GM12878 (cell line): Measurements from ENCODE around the gene UPF1. TPM values are rescaled to one million over a fixed set of nuclear protein-coding genes. Genes with fewer than 3 reads are reported as not detected.

ENCODE experiments used
- ATAC-seq: fragments of 200-7000 bp; cut with Tn5 transposase; 3 replicates; pipeline ENCODE4 v1.9.1; 2020; ENCODE audit warnings: mild to moderate bottlenecking, moderate library complexity
- BruUV-seq: library from RNA; stranded (reverse); fragments of 400-500 nt; replicated peaks from 2 replicates; lab custom pipeline; 2021; lab: Mats Ljungman, UMichigan
- CTCF ChIA-PET: fragments of 300-600 bp; sonication (Branson Sonifier 250); formaldehyde crosslinking; extraction: SDS; loops from one replicate; lab custom pipeline; 2021; ENCODE audit warnings: inconsistent platforms; lab: Yijun Ruan, JAX
- POLR2A ChIA-PET: fragments of 350-600 bp; formaldehyde crosslinking; extraction: SDS; loops from one replicate; lab custom pipeline; 2021; ENCODE audit warnings: inconsistent platforms; lab: Charles Lee
- RAD21 ChIA-PET: fragments of 300-600 bp; sonication (Branson Sonifier 250); formaldehyde crosslinking; loops from one replicate; lab custom pipeline; 2023; ENCODE audit warnings: antibody characterized with exemption; ENCODE audit not compliant: unreplicated experiment; lab: Charles Lee
- SMC1A ChIA-PET: fragments of 300-600 bp; sonication (Branson Sonifier 250); formaldehyde crosslinking; loops from one replicate; lab custom pipeline; 2023; ENCODE audit not compliant: unreplicated experiment, uncharacterized antibody; lab: Charles Lee
- DNase-seq: peaks from one replicate; pipeline ENCODE4 v3.0.0-alpha.2; 2011; ENCODE audit warnings: low read depth, low spot score
- FAIRE-seq: peaks from 3 replicates; lab custom pipeline; 2011; peaks lifted over from hg19 to GRCh38; lab: Jason Lieb, UNC
- H2AFZ ChIP-seq: 2 replicates; pipeline ENCODE4 v1.6.0; 2011; ENCODE audit warnings: low read depth, low read length, control low read depth; ENCODE audit not compliant: control insufficient read depth
- H3K27ac ChIP-seq: 2 replicates; pipeline ENCODE4 v1.5.1; 2011; ENCODE audit warnings: control low read depth; ENCODE audit not compliant: control insufficient read depth, insufficient read depth
- H3K27me3 ChIP-seq, 2 experiments: replicated peaks in 1 of 2; 2 replicates each; pipeline versions ENCODE4 v1.6.0 to v1.6.1; 2011; ENCODE audit warnings: low read length in 1 of 2; ENCODE audit not compliant: control insufficient read depth in 2 of 2, insufficient read depth in 2 of 2
- H3K36me3 ChIP-seq, 2 experiments: 2 replicates each; pipeline ENCODE4 v1.5.1; 2011; ENCODE audit warnings: low read length in 1 of 2; ENCODE audit not compliant: control insufficient read depth in 2 of 2, insufficient read depth in 2 of 2
- H3K4me1 ChIP-seq: 2 replicates; pipeline ENCODE4 v1.6.1; 2011; ENCODE audit warnings: mild to moderate bottlenecking, low read length, moderate library complexity, mixed read lengths; ENCODE audit not compliant: control insufficient read depth, insufficient read depth
- H3K4me2 ChIP-seq: 2 replicates; pipeline ENCODE4 v1.6.0; 2011; ENCODE audit warnings: control low read depth; ENCODE audit not compliant: control insufficient read depth, insufficient read depth
- H3K4me3 ChIP-seq: fragments of 200-600 bp; sonication (generic); 2 replicates; pipeline ENCODE4 v1.5.1; 2016
- H3K79me2 ChIP-seq: 2 replicates; pipeline ENCODE4 v1.6.0; 2011; ENCODE audit warnings: low read length; ENCODE audit not compliant: control insufficient read depth, insufficient read depth
- H3K9ac ChIP-seq: 2 replicates; pipeline ENCODE4 v1.8.0; 2011; ENCODE audit warnings: low read length, control low read depth, mixed read lengths; ENCODE audit not compliant: control insufficient read depth, insufficient read depth
- H3K9me3 ChIP-seq: replicated peaks from 3 replicates; pipeline ENCODE4 v1.5.1; 2011; ENCODE audit warnings: mild to moderate bottlenecking, low read length; ENCODE audit not compliant: control insufficient read depth, insufficient read depth
- H4K20me1 ChIP-seq: 2 replicates; pipeline ENCODE4 v1.6.0; 2011; ENCODE audit not compliant: control insufficient read depth, insufficient read depth
- CBX3 ChIP-seq: fragments of 200-600 bp; sonication (generic); IDR thresholded peaks from 2 replicates; pipeline ENCODE4 v1.6.1; 2016; ENCODE audit warnings: low read depth, borderline replicate concordance
- CREM ChIP-seq: IDR thresholded peaks from 2 replicates; pipeline ENCODE4 v1.6.1; 2014; ENCODE audit warnings: antibody characterized with exemption, low read depth
- IRF4 ChIP-seq: IDR thresholded peaks from 2 replicates; pipeline ENCODE4 v1.6.1; 2011; ENCODE audit warnings: low read depth, low read length
- MXI1 ChIP-seq: fragments of 150-350 bp; IDR thresholded peaks from 2 replicates; pipeline ENCODE4 v1.6.1; 2011; ENCODE audit warnings: low read depth, mild to moderate bottlenecking, inconsistent platforms, low read length, improper control_type of control experiment
- POLR2AphosphoS2 ChIP-seq: IDR thresholded peaks from 2 replicates; pipeline ENCODE4 v1.6.1; 2011; ENCODE audit warnings: low read depth, mild to moderate bottlenecking, low read length, improper control_type of control experiment, moderate library complexity
- RUNX3 ChIP-seq: IDR thresholded peaks from 2 replicates; pipeline ENCODE4 v1.6.1; 2012; ENCODE audit warnings: low read length, inconsistent platforms
- SIN3A ChIP-seq: IDR thresholded peaks from 2 replicates; pipeline ENCODE4 v1.6.1; 2012; ENCODE audit warnings: low read depth, low read length, improper control_type of control experiment
- STAT1 ChIP-seq: fragments of 450-650 bp; conservative IDR thresholded peaks from 2 replicates; pipeline ENCODE4 v1.6.1; 2014; ENCODE audit warnings: antibody characterized with exemption, mild to moderate bottlenecking
- ZZZ3 ChIP-seq: IDR thresholded peaks from 2 replicates; pipeline ENCODE4 v1.6.1; 2011; ENCODE audit warnings: low read depth; ENCODE audit not compliant: control insufficient read depth, insufficient read length
- WGBS: methylation state at CpG from one replicate; pipeline ENCODE4 v1.1.6; 2016; ENCODE audit warnings: low lambda C conversion rate; ENCODE audit not compliant: insufficient replicate concordance, insufficient coverage; ENCODE audit errors: missing lambda C conversion rate; 5-methylcytosine and 5-hydroxymethylcytosine counted together
- in situ Hi-C: fragments of 300-500 bp; cut with MboI; formaldehyde crosslinking; loops from 9 replicates; pipeline ENCODE4 v1.14.3; 2018; ENCODE audit warnings: mixed read lengths
- intact Hi-C: fragments of 100-400 bp; cut with micrococcal nuclease; formaldehyde crosslinking; loops from one replicate; pipeline ENCODE4 v1.14.2; 2022; ENCODE audit not compliant: unreplicated experiment
- polyA plus RNA-seq, 11 experiments: library from polyadenylated mRNA; depleted of rRNA in 4 of 11; unstranded in 6 of 11; stranded (reverse) in 5 of 11; fragments of >200 nt; fragmentation: Nextera tagmentation in 4 of 11; fragmentation: Illumina TruSeq in 1 of 11; extraction: Ambion mirVana in 4 of 11; extraction: Trizol in 1 of 11; gene quantifications; 1 replicate in 1 of 11; 2 replicates in 10 of 11; pipeline versions ENCODE4 v1.2.1 to v1.2.3, GENCODE V29; 2011 to 2016; ENCODE audit warnings: inconsistent platforms in 2 of 11, missing spikeins in 2 of 11, low read depth in 1 of 11
- total RNA-seq, 4 experiments: library from RNA; depleted of rRNA in 3 of 4; stranded (reverse); fragments of >200 nt in 3 of 4; fragmentation: Illumina TruSeq in 1 of 4; extraction: Trizol in 1 of 4; gene quantifications; 2 replicates each; pipeline versions ENCODE4 v1.2.1 to v1.2.3, GENCODE V29; 2013 to 2021
- TF ChIP-seq, protein P1 (sequence below): fragments of 450-650 bp; IDR thresholded peaks from 2 replicates; pipeline ENCODE4 v1.6.1; 2016; ENCODE audit warnings: mild to moderate bottlenecking

UPF1 gene
- total and polyA plus RNA-seq, 10 of the 15 experiments (the other 5 are each of a cell fraction or from before 2014, with no cell fraction given): 0.58 to 80.9 (median 18.7) TPM

- DNase-seq (no peak), ATAC-seq (no peak), FAIRE-seq (no peak)
- H3K9ac ChIP-seq: peak overlapping the region; percentile 51
- no peak overlapping the region for H2AFZ ChIP-seq
- peaks cover 12% of the 10 kb centered on the region for H3K4me1 ChIP-seq
- CTCF ChIA-PET: interaction anchor here (0.6 to 8.2 kb wide), 2 partner anchors 13 to 194 kb away, joined by 3 to 109 read pairs; no protein-coding TSS in a partner anchor
- peaks cover 68% of the 10 kb centered on the region for H3K79me2 ChIP-seq
- TF ChIP-seq CBX3 (no peak), MXI1 (0 out of 2 replicates have a peak, but pooled peaks have one; percentile 28), ZZZ3 (no peak), STAT1 (no peak), SIN3A (no peak), CREM (no peak), RUNX3 (0 out of 2 replicates have a peak, but pooled peaks have one; percentile 20), POLR2AphosphoS2 (0 out of 2 replicates have a peak, but pooled peaks have one; percentile 30), IRF4 (no peak)
- TF ChIP-seq, protein P1, sequence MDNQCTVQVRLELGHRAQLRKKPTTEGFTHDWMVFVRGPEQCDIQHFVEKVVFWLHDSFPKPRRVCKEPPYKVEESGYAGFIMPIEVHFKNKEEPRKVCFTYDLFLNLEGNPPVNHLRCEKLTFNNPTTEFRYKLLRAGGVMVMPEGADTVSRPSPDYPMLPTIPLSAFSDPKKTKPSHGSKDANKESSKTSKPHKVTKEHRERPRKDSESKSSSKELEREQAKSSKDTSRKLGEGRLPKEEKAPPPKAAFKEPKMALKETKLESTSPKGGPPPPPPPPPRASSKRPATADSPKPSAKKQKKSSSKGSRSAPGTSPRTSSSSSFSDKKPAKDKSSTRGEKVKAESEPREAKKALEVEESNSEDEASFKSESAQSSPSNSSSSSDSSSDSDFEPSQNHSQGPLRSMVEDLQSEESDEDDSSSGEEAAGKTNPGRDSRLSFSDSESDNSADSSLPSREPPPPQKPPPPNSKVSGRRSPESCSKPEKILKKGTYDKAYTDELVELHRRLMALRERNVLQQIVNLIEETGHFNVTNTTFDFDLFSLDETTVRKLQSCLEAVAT: 0 out of 2 replicates have a peak, but pooled peaks have one; percentile 18
- SMC1A ChIA-PET: interaction anchor here (0.9 to 4.2 kb wide), 3 partner anchors 9 to 29 kb away, joined by 3 to 24 read pairs (median 4); no protein-coding TSS in a partner anchor
- under 1% methylated on average over 18 of the region's 18 CpGs for WGBS
- in situ Hi-C loops (no loop called here), intact Hi-C loops (loop anchor here (5.0 kb wide), 1 partner anchor 242 kb away; no protein-coding TSS in a partner anchor)
- RAD21 ChIA-PET: interaction anchor here (0.6 to 3.5 kb wide), 4 partner anchors 9 to 549 kb away, joined by 3 to 24 read pairs (median 4); no protein-coding TSS in a partner anchor
- peaks cover 18% of the 10 kb centered on the region for H4K20me1 ChIP-seq
- H3K4me2 ChIP-seq: peak overlapping the region; percentile 73
- no peaks in the 10 kb centered on the region for H3K27me3 ChIP-seq
- TSS peak; percentile 46 for BruUV-seq
- peaks cover 4 to 6% of the 10 kb centered on the region in 2 experiments; a peak in 3 of 4 replicates for H3K36me3 ChIP-seq
- peak overlapping the region; percentile 93 for H3K4me3 ChIP-seq
- no peaks in the 10 kb centered on the region for H3K9me3 ChIP-seq
- H3K27ac ChIP-seq: peak overlapping the region; percentile 28; the same call in 1 of the 2 replicates
- POLR2A ChIA-PET: interaction anchor here (1.1 to 1.4 kb wide), 2 partner anchors 10 to 13 kb away, joined by 3 to 5 read pairs; no protein-coding TSS in a partner anchor
Measured at GRCh38 chr19:18833849-18834643, 2.3 kb downstream of the UPF1 start.
